Common myeloid progenitor, CD34-positive (primary cell): ENCODE measurements around the gene NAA25.

ENCODE experiments used
- CTCF ChIA-PET: fragments of 350-600 bp; sonication (Branson Sonifier 250); formaldehyde crosslinking; loops from one replicate; lab custom pipeline; 2021; ENCODE audit warnings: antibody characterized with exemption; lab: Charles Lee
- POLR2A ChIA-PET: fragments of 350-600 bp; sonication (Branson Sonifier 250); formaldehyde crosslinking; loops from one replicate; lab custom pipeline; 2021; ENCODE audit warnings: antibody characterized with exemption; lab: Charles Lee
- DNase-seq, 3 donors: peaks; one replicate each; pipeline versions ENCODE4 v3.0.0 to v3.0.0-alpha.2; 2013
- H3K27ac ChIP-seq, 2 experiments: 1 replicate in 1 of 2; 2 replicates in 1 of 2; pipeline ENCODE4 v1.7.0; 2013; ENCODE audit warnings: inconsistent platforms in 2 of 2, low read length in 2 of 2, mild to moderate bottlenecking in 2 of 2, low read depth in 1 of 2, moderate library complexity in 1 of 2; ENCODE audit not compliant: severe bottlenecking in 2 of 2, insufficient read depth in 1 of 2, poor library complexity in 1 of 2
- H3K27me3 ChIP-seq, 5 experiments: replicated peaks in 2 of 5; 1 replicate in 3 of 5; 2 replicates in 2 of 5; pipeline versions ENCODE4 v1.6.1 to v1.7.0; 2013; ENCODE audit warnings: low read length in 4 of 5, mild to moderate bottlenecking in 2 of 5, moderate library complexity in 2 of 5, inconsistent platforms in 1 of 5; ENCODE audit not compliant: insufficient read depth in 5 of 5, control insufficient read depth in 4 of 5
- H3K36me3 ChIP-seq, 4 experiments: 1 replicate in 2 of 4; 2 replicates in 2 of 4; pipeline versions ENCODE4 v1.6.1 to v1.7.0; 2013; ENCODE audit warnings: low read length in 3 of 4, control low read depth in 1 of 4, mild to moderate bottlenecking in 1 of 4; ENCODE audit not compliant: control insufficient read depth in 4 of 4, insufficient read depth in 4 of 4
- H3K4me1 ChIP-seq, 4 experiments: 1 replicate in 3 of 4; 2 replicates in 1 of 4; pipeline versions ENCODE4 v1.6.1 to v1.7.1; 2013; ENCODE audit warnings: low read length in 3 of 4, mild to moderate bottlenecking in 3 of 4, control low read depth in 1 of 4, inconsistent platforms in 1 of 4, moderate library complexity in 1 of 4; ENCODE audit not compliant: control insufficient read depth in 4 of 4, insufficient read depth in 4 of 4; ENCODE audit errors: control extremely low read depth in 1 of 4
- H3K4me3 ChIP-seq, 7 experiments: 1 replicate in 4 of 7; 2 replicates in 3 of 7; pipeline versions ENCODE4 v1.5.1 to v1.7.0; 2013; ENCODE audit warnings: mild to moderate bottlenecking in 7 of 7, low read length in 6 of 7, moderate library complexity in 6 of 7, inconsistent platforms in 2 of 7, low read depth in 2 of 7, control low read depth in 1 of 7; ENCODE audit not compliant: insufficient read depth in 4 of 7, control insufficient read depth in 1 of 7; ENCODE audit errors: extremely low read depth in 1 of 7
- H3K9me3 ChIP-seq, 5 experiments: 1 replicate in 4 of 5; 2 replicates in 1 of 5; pipeline versions ENCODE4 v1.6.1 to v1.7.1; 2013; ENCODE audit warnings: low read length in 4 of 5, mild to moderate bottlenecking in 2 of 5, inconsistent platforms in 1 of 5, low read depth in 1 of 5, moderate library complexity in 1 of 5; ENCODE audit not compliant: control insufficient read depth in 4 of 5, insufficient read depth in 2 of 5; ENCODE audit errors: control extremely low read depth in 1 of 5
- WGBS: methylation state at CpG from one replicate; pipeline ENCODE4 v1.1.5; 2013; ENCODE audit not compliant: insufficient coverage; 5-methylcytosine and 5-hydroxymethylcytosine counted together

The NAA25 gene

DNA sequence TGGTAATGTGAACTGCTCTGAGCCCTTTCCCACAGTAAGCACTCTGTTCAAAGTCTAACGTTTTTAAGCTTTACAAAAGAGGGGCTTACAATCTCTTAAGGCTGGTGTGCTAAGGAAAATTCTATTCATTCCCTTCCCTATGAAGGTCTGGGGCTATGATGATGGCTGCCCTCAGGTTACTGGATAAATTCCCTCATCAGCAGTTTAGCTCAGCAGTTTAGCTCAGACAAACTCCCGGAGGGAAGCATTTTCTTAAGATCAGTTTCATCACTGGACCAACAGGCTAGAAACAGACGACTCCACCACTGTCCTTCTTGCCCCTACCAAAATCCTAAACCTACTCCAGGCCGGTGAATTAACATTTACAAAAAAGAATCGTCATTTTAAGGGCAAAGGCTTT, 76.3 kb downstream of the NAA25 start:
- H3K4me3 ChIP-seq = no peak overlapping the region
- no peak overlapping the region for H3K27ac ChIP-seq
- peaks cover 0 to 13% (median 5%) of the 10 kb centered on the region in 4 experiments for H3K4me1 ChIP-seq
- no peaks in the 10 kb centered on the region for H3K9me3 ChIP-seq
- H3K36me3 ChIP-seq = peaks cover 19 to 69% (median 42%) of the 10 kb centered on the region in 4 experiments
- CTCF ChIA-PET = no interaction called here
- POLR2A ChIA-PET = no interaction called here
- H3K27me3 ChIP-seq = no peaks in the 10 kb centered on the region
- WGBS = 93% methylated on average over 2 of the region's 5 CpGs
- no peak for DNase-seq

- peaks cover 19 to 63% (median 38%) of the 10 kb centered on the region in 4 experiments for H3K36me3 ChIP-seq
- H3K4me3 ChIP-seq = no peak overlapping the region
- peak overlapping the region in 1 of 2 experiments; percentile 7 for H3K27ac ChIP-seq
- no peaks in the 10 kb centered on the region for H3K27me3 ChIP-seq
- ChIA-PET POLR2A (no interaction called here), CTCF (no interaction called here)
- H3K4me1 ChIP-seq = peaks cover 0 to 13% (median 5%) of the 10 kb centered on the region in 4 experiments
- H3K9me3 ChIP-seq = no peaks in the 10 kb centered on the region
- WGBS = 100% methylated on average over 2 of the region's 2 CpGs
- no peak for DNase-seq
Measured at GRCh38 chr12:112031472-112031871, 77.1 kb downstream of the NAA25 start.

GRCh38 chr12:112029301-112029700, 79.3 kb downstream of the NAA25 start:
- H3K27ac ChIP-seq = no peak overlapping the region
- H3K36me3 ChIP-seq = peaks cover 17 to 66% (median 35%) of the 10 kb centered on the region in 4 experiments
- no peaks in the 10 kb centered on the region for H3K27me3 ChIP-seq
- ChIA-PET POLR2A (interaction anchor here (0.6 kb wide), 1 partner anchor 22 kb away, joined by 3 read pairs; no protein-coding TSS in a partner anchor), CTCF (interaction anchor here (1.0 to 1.4 kb wide), 4 partner anchors 9 to 85 kb away, joined by 3 read pairs; no protein-coding TSS in a partner anchor)
- H3K9me3 ChIP-seq = no peaks in the 10 kb centered on the region
- WGBS = no CpG with 5 or more reads among the region's 2 CpGs
- H3K4me1 ChIP-seq = peaks cover 0 to 15% (median 7%) of the 10 kb centered on the region in 4 experiments
- DNase-seq = peak; percentile 35 to 87 (median 82)
- H3K4me3 ChIP-seq = no peak overlapping the region

DNA sequence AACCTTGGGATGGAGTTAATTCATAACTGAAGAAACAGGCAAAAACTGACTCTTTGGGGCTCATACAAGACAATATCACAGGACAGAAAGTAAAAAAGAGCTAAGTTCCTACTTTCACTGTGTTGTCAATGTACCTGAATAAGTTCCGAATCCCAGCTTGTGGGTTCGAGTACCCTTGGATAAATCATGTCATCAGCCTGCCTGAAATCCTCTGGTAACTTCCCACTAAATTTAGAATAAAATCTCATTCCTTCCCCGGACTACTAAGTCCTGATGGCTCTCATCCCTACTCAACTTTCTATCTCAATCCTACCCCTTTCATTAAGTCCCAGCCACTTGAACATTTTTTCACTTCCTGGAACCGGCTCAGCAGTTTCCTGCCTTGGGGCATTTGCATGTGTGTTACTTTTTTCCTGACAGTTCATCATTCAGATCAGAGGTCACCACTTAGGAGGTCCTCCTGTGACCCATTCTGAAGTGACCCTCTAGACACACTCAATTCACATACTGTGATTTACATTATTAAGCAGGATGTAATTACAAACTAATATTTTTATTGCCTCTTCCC, 82.7 kb downstream of the NAA25 start:
- CTCF ChIA-PET = interaction anchor here (1.1 kb wide), 1 partner anchor 85 kb away, joined by 3 read pairs; no protein-coding TSS in a partner anchor
- DNase-seq = no peak
- H3K36me3 ChIP-seq = peaks cover 17 to 71% (median 37%) of the 10 kb centered on the region in 4 experiments
- POLR2A ChIA-PET = interaction anchor here (1.2 kb wide), 1 partner anchor 14 kb away, joined by 3 read pairs; no protein-coding TSS in a partner anchor
- H3K27me3 ChIP-seq = no peaks in the 10 kb centered on the region
- H3K4me3 ChIP-seq = no peak overlapping the region
- no peaks in the 10 kb centered on the region for H3K9me3 ChIP-seq
- whole genome bisulfite sequencing = 75% methylated on average over 4 of the region's 4 CpGs
- peaks cover 0 to 15% (median 7%) of the 10 kb centered on the region in 4 experiments for H3K4me1 ChIP-seq
- no peak overlapping the region for H3K27ac ChIP-seq

DNA sequence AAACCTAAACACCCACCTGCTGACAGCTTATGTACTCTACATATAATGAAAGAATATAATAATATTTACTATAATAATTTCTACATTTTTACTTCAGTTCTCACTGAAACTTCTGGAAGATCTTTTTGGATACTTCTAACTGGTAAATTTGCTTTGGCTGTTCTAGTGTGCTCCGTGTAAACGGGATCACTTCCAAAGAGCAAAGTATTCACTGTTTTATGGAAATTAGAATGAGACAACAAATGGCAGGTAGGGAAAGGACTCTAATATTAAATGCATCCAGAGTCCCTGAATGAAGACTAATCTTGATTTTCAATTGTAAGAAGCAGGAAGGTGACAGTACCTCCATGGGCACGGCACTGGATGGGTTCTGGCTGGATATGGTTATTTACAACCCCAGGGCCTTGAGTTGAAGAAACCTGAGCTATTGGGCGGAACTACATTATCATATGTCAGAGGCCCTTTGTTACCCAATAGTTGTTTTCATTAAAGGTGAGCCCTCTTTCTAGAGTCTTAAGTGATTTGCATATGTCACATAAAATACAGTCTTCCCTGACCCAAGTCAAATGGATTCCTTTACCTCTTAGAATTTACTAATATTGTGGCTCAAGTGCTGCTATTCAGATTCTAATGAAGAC, 84.7 kb downstream of the NAA25 start:
- H3K27ac ChIP-seq = no peak overlapping the region
- ChIA-PET CTCF (interaction anchor here (0.5 to 1.5 kb wide), 3 partner anchors 9 to 11 kb away, joined by 3 to 5 read pairs (median 3); partner anchors contain the start of genes ERP29 and TMEM116), POLR2A (interaction anchor here (0.7 kb wide), 1 partner anchor 37 kb away, joined by 3 read pairs; no protein-coding TSS in a partner anchor)
- H3K9me3 ChIP-seq = no peaks in the 10 kb centered on the region
- no peak overlapping the region for H3K4me3 ChIP-seq
- H3K27me3 ChIP-seq = no peaks in the 10 kb centered on the region
- H3K36me3 ChIP-seq = peaks cover 19 to 74% (median 49%) of the 10 kb centered on the region in 4 experiments
- no peak for DNase-seq
- WGBS = 100% methylated on average over 2 of the region's 4 CpGs
- peaks cover 0 to 4% (median 2%) of the 10 kb centered on the region in 4 experiments for H3K4me1 ChIP-seq

GRCh38 chr12:112022241-112023016, 86.2 kb downstream of the NAA25 start:
- H3K4me1 ChIP-seq = peaks cover 0 to 4% (median 3%) of the 10 kb centered on the region in 4 experiments
- peak overlapping the region in 1 of 2 experiments; percentile 15 for H3K27ac ChIP-seq
- H3K4me3 ChIP-seq = no peak overlapping the region
- no peak for DNase-seq
- ChIA-PET POLR2A (interaction anchor here (1.0 kb wide), 1 partner anchor 9 kb away, joined by 5 read pairs; the partner anchor contains the start of gene ERP29), CTCF (interaction anchor here (0.6 to 1.3 kb wide), 3 partner anchors 8 to 212 kb away, joined by 3 read pairs; no protein-coding TSS in a partner anchor)
- peaks cover 18 to 75% (median 46%) of the 10 kb centered on the region in 4 experiments for H3K36me3 ChIP-seq
- 95% methylated on average over 10 of the region's 11 CpGs for WGBS
- H3K9me3 ChIP-seq = no peaks in the 10 kb centered on the region
- H3K27me3 ChIP-seq = no peaks in the 10 kb centered on the region
